Cerebellar cortex (tissue), 1 donor: ENCODE measurements around the gene LFNG.

ENCODE experiments used
- DNase-seq: peaks from one replicate; pipeline ENCODE4 v3.0.0-alpha.2; 2015; ENCODE audit warnings: low spot score

LFNG gene

GRCh38 chr7:2483494-2483893 is 36.1 kb upstream of the LFNG start:
- DNase-seq = no peak

- DNase-seq = no peak
Measured at GRCh38 chr7:2484868-2485267, 34.7 kb upstream of the LFNG start.

GRCh38 chr7:2487586-2488271 is 31.8 kb upstream of the LFNG start:
- no peak for DNase-seq

- DNase-seq = no peak
Measured at GRCh38 chr7:2488272-2488645, 31.3 kb upstream of the LFNG start.

- no peak for DNase-seq
Measured at GRCh38 chr7:2488681-2489080, 30.9 kb upstream of the LFNG start.

GRCh38 chr7:2490181-2490651 is 29.4 kb upstream of the LFNG start:
- no peak for DNase-seq

- no peak for DNase-seq
Measured at GRCh38 chr7:2492038-2492437, 27.5 kb upstream of the LFNG start.

- no peak for DNase-seq
Measured at GRCh38 chr7:2493205-2494164, 26.1 kb upstream of the LFNG start.

GRCh38 chr7:2494191-2495130 is 25.1 kb upstream of the LFNG start:
- no peak for DNase-seq

- no peak for DNase-seq
Measured at GRCh38 chr7:2495418-2496299, 23.9 kb upstream of the LFNG start.

- no peak for DNase-seq
Measured at GRCh38 chr7:2496375-2496774, 23.2 kb upstream of the LFNG start.

GRCh38 chr7:2497065-2497464 is 22.5 kb upstream of the LFNG start:
- no peak for DNase-seq

GRCh38 chr7:2497500-2498336 is 21.9 kb upstream of the LFNG start:
- no peak for DNase-seq

GRCh38 chr7:2498708-2499107 is 20.9 kb upstream of the LFNG start:
- DNase-seq = no peak

- no peak for DNase-seq
Measured at GRCh38 chr7:2499181-2499580, 20.4 kb upstream of the LFNG start.

GRCh38 chr7:2499719-2500430 is 19.7 kb upstream of the LFNG start:
- DNase-seq = no peak

- DNase-seq = no peak
Measured at GRCh38 chr7:2500701-2501100, 18.9 kb upstream of the LFNG start.

- no peak for DNase-seq
Measured at GRCh38 chr7:2501947-2502646, 17.5 kb upstream of the LFNG start.

- DNase-seq = no peak
Measured at GRCh38 chr7:2502647-2502966, 17.0 kb upstream of the LFNG start.
